Fibroblast of lung (primary cell): ENCODE results near the gene RBBP4.

Experiments used
- EZH2 ChIP-seq: IDR thresholded peaks from 2 replicates; pipeline ENCODE4 v1.5.1; 2012; ENCODE audit warnings: low read length, control low read depth, mild to moderate bottlenecking; ENCODE audit errors: missing control alignments
- TF ChIP-seq, protein P1 (sequence below), 2 donors: IDR thresholded peaks in 1 of 2; conservative IDR thresholded peaks in 1 of 2; 1 replicate in 1 of 2; 2 replicates in 1 of 2; pipeline ENCODE4 v1.5.1; 2011 to 2012; ENCODE audit warnings: low read length in 2 of 2, control low read depth in 1 of 2, inconsistent platforms in 1 of 2, low read depth in 1 of 2, mild to moderate bottlenecking in 1 of 2

DNA sequence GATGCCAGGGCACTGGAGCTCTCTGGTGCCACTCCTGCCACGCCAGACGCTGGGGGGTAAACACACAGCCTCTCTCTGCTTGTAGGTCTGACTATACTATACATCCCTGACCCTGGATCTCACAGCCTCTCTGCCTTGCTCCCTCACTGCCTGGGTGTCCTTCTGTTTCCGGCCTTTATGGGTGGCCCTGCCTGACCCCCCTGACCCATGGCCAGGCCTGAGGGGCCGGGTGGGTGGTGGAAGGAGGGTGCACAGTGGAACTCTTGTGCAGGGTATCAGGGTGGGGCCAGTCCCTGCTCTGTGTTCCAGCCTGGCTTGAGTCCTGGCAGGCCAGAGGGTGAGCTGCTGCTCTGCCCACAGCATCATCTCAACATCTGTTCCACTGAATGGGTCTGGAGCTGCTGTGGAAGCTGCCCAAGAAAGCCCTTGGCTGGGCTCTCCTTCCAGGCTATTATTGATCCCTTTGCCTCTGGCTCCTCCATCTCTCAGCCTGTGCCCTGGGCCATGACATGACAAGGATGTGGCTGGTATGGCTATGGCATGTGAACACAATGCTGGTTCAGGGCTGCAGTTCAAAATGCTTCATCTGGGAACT lies 68.8 kb downstream of the RBBP4 start:
- TF ChIP-seq, protein P1, sequence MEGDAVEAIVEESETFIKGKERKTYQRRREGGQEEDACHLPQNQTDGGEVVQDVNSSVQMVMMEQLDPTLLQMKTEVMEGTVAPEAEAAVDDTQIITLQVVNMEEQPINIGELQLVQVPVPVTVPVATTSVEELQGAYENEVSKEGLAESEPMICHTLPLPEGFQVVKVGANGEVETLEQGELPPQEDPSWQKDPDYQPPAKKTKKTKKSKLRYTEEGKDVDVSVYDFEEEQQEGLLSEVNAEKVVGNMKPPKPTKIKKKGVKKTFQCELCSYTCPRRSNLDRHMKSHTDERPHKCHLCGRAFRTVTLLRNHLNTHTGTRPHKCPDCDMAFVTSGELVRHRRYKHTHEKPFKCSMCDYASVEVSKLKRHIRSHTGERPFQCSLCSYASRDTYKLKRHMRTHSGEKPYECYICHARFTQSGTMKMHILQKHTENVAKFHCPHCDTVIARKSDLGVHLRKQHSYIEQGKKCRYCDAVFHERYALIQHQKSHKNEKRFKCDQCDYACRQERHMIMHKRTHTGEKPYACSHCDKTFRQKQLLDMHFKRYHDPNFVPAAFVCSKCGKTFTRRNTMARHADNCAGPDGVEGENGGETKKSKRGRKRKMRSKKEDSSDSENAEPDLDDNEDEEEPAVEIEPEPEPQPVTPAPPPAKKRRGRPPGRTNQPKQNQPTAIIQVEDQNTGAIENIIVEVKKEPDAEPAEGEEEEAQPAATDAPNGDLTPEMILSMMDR (conservative IDR thresholded peaks at IDR 0.05 in 1 of 2, IDR thresholded peaks at IDR 0.05 in 1 of 2; ENCODE audit: low read depth in 1 of 2, low read length in 2 of 2) = no peak
- no peak for TF ChIP-seq EZH2
